ENCODE results near the gene LNPK. TPM values are rescaled to one million over a fixed set of nuclear protein-coding genes. Genes with fewer than 3 reads are reported as not detected.

The LNPK gene
- polyA plus RNA-seq, 3 donors, result 8.1 to 15.3 (median 11.7) TPM

DNA sequence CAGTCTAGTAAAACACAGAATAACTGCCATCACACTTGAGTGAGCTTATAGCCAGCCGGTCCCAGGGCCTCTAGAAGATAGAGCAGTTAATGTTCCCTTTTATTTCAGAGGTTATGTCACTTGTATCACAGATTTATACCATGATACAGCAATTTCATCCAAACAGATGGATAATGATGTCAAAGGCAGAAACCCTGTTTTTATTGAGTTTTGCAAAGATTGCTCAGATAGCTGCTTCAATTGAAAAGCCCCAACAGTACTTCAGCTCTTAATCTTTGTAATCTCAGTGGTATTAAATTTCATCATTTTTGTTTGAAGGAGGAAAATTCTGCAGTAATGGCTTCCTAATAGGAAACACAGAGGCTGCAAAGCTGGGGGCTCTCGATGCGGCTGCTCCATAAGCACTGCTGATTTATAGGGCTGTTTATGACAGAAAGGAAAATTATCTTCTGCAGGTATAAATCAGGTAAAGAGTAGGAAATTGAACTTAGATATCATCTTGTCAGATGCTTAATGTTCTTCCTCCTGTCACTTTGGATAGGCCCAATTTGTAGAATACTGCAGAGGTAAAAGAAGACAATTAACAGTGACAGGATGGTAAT, 112.3 kb downstream of the LNPK start:
- peaks cover 0 to 5% (median 0%) of the 10 kb centered on the region in 7 donors for H3K9me3 Mint-ChIP-seq
- WGBS (ENCODE audit: insufficient coverage), result 46% methylated on average over 2 of the region's 3 CpGs
- intact Hi-C loops (cut with micrococcal nuclease), result no loop called here
- no peaks in the 10 kb centered on the region for H3K4me1 ChIP-seq (ENCODE audit: control insufficient read depth in 1 of 2, insufficient read depth in 2 of 2, low read length in 2 of 2)
- H3K36me3 ChIP-seq (replicated peaks in 1 of 2; ENCODE audit: control insufficient read depth in 1 of 2, insufficient read depth in 2 of 2, low read length in 2 of 2), result no peaks in the 10 kb centered on the region
- no peak overlapping the region for H3K27ac ChIP-seq (ENCODE audit: low read depth in 1 of 2, low read length in 2 of 2)
- peaks cover 0 to 11% (median 6%) of the 10 kb centered on the region in 3 donors for H3K27me3 Mint-ChIP-seq (ENCODE audit: low read depth in 3 of 3)
- no peaks in the 10 kb centered on the region for H4K20me1 ChIP-seq (ENCODE audit: insufficient read depth, low read length)
- no peak overlapping the region for H2AFZ ChIP-seq (ENCODE audit: insufficient read depth, low read depth, low read length, poor library complexity, severe bottlenecking)
- no peak overlapping the region for H3K4me3 ChIP-seq (replicated peaks in 1 of 3; ENCODE audit: low read depth in 2 of 3, low read length in 3 of 3)
- H3K36me3 Mint-ChIP-seq, result no peaks in the 10 kb centered on the region
- H3K79me2 ChIP-seq (ENCODE audit: insufficient read depth, low read length), result no peaks in the 10 kb centered on the region
- H3K4me1 Mint-ChIP-seq, result no peaks in the 10 kb centered on the region
- H3K27me3 ChIP-seq (ENCODE audit: control insufficient read depth in 2 of 2, insufficient read depth in 2 of 2, low read length in 2 of 2), result peaks cover 0 to 2% of the 10 kb centered on the region in 2 donors
- TF ChIP-seq, protein P1, sequence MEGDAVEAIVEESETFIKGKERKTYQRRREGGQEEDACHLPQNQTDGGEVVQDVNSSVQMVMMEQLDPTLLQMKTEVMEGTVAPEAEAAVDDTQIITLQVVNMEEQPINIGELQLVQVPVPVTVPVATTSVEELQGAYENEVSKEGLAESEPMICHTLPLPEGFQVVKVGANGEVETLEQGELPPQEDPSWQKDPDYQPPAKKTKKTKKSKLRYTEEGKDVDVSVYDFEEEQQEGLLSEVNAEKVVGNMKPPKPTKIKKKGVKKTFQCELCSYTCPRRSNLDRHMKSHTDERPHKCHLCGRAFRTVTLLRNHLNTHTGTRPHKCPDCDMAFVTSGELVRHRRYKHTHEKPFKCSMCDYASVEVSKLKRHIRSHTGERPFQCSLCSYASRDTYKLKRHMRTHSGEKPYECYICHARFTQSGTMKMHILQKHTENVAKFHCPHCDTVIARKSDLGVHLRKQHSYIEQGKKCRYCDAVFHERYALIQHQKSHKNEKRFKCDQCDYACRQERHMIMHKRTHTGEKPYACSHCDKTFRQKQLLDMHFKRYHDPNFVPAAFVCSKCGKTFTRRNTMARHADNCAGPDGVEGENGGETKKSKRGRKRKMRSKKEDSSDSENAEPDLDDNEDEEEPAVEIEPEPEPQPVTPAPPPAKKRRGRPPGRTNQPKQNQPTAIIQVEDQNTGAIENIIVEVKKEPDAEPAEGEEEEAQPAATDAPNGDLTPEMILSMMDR (IDR thresholded peaks at IDR 0.05), result no peak
- DNase-seq, result no peak
- H3K9me3 ChIP-seq (replicated peaks in 1 of 2; ENCODE audit: control insufficient read depth in 1 of 2, insufficient read depth in 1 of 2, low read length in 2 of 2), result no peaks in the 10 kb centered on the region
- no peak overlapping the region for H3K4me3 Mint-ChIP-seq
- H3K27ac Mint-ChIP-seq, result no peak overlapping the region
- H3K4me2 ChIP-seq (replicated peaks; ENCODE audit: extremely low read depth, low read length, poor library complexity, severe bottlenecking), result no peak overlapping the region
- H3K9ac ChIP-seq (ENCODE audit: insufficient read depth, low read length, poor library complexity, severe bottlenecking), result no peak overlapping the region

DNA sequence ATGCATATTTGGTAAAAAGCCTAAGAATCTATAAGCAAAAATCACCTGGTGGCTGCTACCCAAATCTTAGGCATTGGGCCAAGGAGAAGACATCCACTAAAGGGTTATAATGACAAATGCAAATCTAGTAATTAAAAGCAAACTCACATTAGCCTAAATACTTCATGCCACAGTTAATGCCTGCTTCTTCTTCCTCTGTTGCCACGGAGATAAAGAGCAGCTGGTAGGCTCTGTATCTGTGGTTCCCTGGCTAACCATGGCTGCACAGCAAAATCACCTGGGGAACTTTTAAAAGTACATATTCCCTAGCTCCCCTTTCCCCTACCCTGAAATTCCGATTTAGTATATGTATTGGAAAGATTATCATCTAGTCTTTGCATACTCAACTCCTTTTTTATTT, 114.3 kb downstream of the LNPK start:
- Mint-ChIP-seq H3K4me1 (no peaks in the 10 kb centered on the region), H3K4me3 (no peak overlapping the region), H3K27ac (no peak overlapping the region), H3K9me3 (peaks cover 0 to 3% (median 0%) of the 10 kb centered on the region in 7 donors), H3K36me3 (no peaks in the 10 kb centered on the region), H3K27me3 (ENCODE audit: low read depth in 3 of 3) (peaks cover 0 to 12% (median 8%) of the 10 kb centered on the region in 3 donors)
- H3K4me2 ChIP-seq (replicated peaks; ENCODE audit: extremely low read depth, low read length, poor library complexity, severe bottlenecking), result no peak overlapping the region
- no peaks in the 10 kb centered on the region for H3K4me1 ChIP-seq (ENCODE audit: control insufficient read depth in 1 of 2, insufficient read depth in 2 of 2, low read length in 2 of 2)
- no peak for DNase-seq
- H3K27me3 ChIP-seq (ENCODE audit: control insufficient read depth in 2 of 2, insufficient read depth in 2 of 2, low read length in 2 of 2), result peaks cover 0 to 2% of the 10 kb centered on the region in 2 donors
- H3K79me2 ChIP-seq (ENCODE audit: insufficient read depth, low read length), result no peaks in the 10 kb centered on the region
- H3K4me3 ChIP-seq (replicated peaks in 1 of 3; ENCODE audit: low read depth in 2 of 3, low read length in 3 of 3), result no peak overlapping the region
- intact Hi-C loops (cut with micrococcal nuclease), result no loop called here
- WGBS (ENCODE audit: insufficient coverage), result no CpG with 5 or more reads among the region's 2 CpGs
- no peaks in the 10 kb centered on the region for H3K36me3 ChIP-seq (replicated peaks in 1 of 2; ENCODE audit: control insufficient read depth in 1 of 2, insufficient read depth in 2 of 2, low read length in 2 of 2)
- TF ChIP-seq, protein P1 (IDR thresholded peaks at IDR 0.05), result no peak
- no peak overlapping the region for H3K27ac ChIP-seq (ENCODE audit: low read depth in 1 of 2, low read length in 2 of 2)
- no peak overlapping the region for H3K9ac ChIP-seq (ENCODE audit: insufficient read depth, low read length, poor library complexity, severe bottlenecking)
- H2AFZ ChIP-seq (ENCODE audit: insufficient read depth, low read depth, low read length, poor library complexity, severe bottlenecking), result no peak overlapping the region
- H3K9me3 ChIP-seq (replicated peaks in 1 of 2; ENCODE audit: control insufficient read depth in 1 of 2, insufficient read depth in 1 of 2, low read length in 2 of 2), result no peaks in the 10 kb centered on the region
- H4K20me1 ChIP-seq (ENCODE audit: insufficient read depth, low read length), result no peaks in the 10 kb centered on the region

All from CD14-positive monocyte (primary cell).